Tibial nerve (tissue), 4 donors: ENCODE measurements around the gene CHN2.

Experiments used
- EP300 ChIP-seq, 2 donors: sonication (generic); formaldehyde crosslinking; IDR thresholded peaks; one replicate each; pipeline ENCODE4 v1.6.1; 2017; ENCODE audit warnings: antibody characterized with exemption in 2 of 2, mild to moderate bottlenecking in 1 of 2
- POLR2A ChIP-seq, 2 donors: fragments of 450-650 bp; IDR thresholded peaks; one replicate each; pipeline ENCODE4 v1.6.1; 2017; ENCODE audit warnings: antibody characterized with exemption in 2 of 2, mild to moderate bottlenecking in 2 of 2, moderate library complexity in 2 of 2
- TF ChIP-seq, protein P1 (sequence below), 5 experiments: fragments of 200-600 bp in 3 of 5; fragments of 450-650 bp in 2 of 5; sonication (generic) in 3 of 5; IDR thresholded peaks; one replicate each; pipeline ENCODE4 v1.5.1; 2016 to 2019; ENCODE audit warnings: antibody characterized with exemption in 5 of 5, mild to moderate bottlenecking in 3 of 5, moderate library complexity in 2 of 5

- TF ChIP-seq, protein P1, sequence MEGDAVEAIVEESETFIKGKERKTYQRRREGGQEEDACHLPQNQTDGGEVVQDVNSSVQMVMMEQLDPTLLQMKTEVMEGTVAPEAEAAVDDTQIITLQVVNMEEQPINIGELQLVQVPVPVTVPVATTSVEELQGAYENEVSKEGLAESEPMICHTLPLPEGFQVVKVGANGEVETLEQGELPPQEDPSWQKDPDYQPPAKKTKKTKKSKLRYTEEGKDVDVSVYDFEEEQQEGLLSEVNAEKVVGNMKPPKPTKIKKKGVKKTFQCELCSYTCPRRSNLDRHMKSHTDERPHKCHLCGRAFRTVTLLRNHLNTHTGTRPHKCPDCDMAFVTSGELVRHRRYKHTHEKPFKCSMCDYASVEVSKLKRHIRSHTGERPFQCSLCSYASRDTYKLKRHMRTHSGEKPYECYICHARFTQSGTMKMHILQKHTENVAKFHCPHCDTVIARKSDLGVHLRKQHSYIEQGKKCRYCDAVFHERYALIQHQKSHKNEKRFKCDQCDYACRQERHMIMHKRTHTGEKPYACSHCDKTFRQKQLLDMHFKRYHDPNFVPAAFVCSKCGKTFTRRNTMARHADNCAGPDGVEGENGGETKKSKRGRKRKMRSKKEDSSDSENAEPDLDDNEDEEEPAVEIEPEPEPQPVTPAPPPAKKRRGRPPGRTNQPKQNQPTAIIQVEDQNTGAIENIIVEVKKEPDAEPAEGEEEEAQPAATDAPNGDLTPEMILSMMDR (IDR thresholded peaks at IDR 0.05): no peak
- TF ChIP-seq POLR2A (IDR thresholded peaks at IDR 0.05) (no peak), EP300 (IDR thresholded peaks at IDR 0.05) (no peak)
Measured at GRCh38 chr7:29518616-29519015, 324.0 kb downstream of the CHN2 start.
